Measurements from ENCODE around the gene CORO2B.
"Not testable (repeated sequence)": the region's sequence is repeated elsewhere in the genome, so short reads cannot be mapped to it uniquely, and the experiment has no call there.

The CORO2B gene

GRCh38 chr15:68734881-68735280 is 156.1 kb downstream of the CORO2B start:
- Histone ChIP-seq H3K36me3 (ENCODE audit: control insufficient read depth, insufficient read depth, low read length) (no peaks in the 10 kb centered on the region), H3K27ac (ENCODE audit: insufficient read depth, low read depth, low read length, poor library complexity, severe bottlenecking) (no peak overlapping the region), H3K4me3 (ENCODE audit: insufficient read depth, low read depth, low read length) (no peak overlapping the region), H3K9me3 (ENCODE audit: control insufficient read depth, low read length) (no peaks in the 10 kb centered on the region), H3K27me3 (ENCODE audit: control insufficient read depth, insufficient read depth, low read length, poor library complexity, severe bottlenecking) (no peaks in the 10 kb centered on the region), H3K4me1 (ENCODE audit: control insufficient read depth, insufficient read depth, low read length) (no peaks in the 10 kb centered on the region)

- no peaks in the 10 kb centered on the region for H3K4me1 ChIP-seq (ENCODE audit: control insufficient read depth, insufficient read depth, low read length)
- no peak overlapping the region for H3K4me3 ChIP-seq (ENCODE audit: insufficient read depth, low read depth, low read length)
- no peaks in the 10 kb centered on the region for H3K27me3 ChIP-seq (ENCODE audit: control insufficient read depth, insufficient read depth, low read length, poor library complexity, severe bottlenecking)
- no peaks in the 10 kb centered on the region for H3K9me3 ChIP-seq (ENCODE audit: control insufficient read depth, low read length)
- H3K27ac ChIP-seq (ENCODE audit: insufficient read depth, low read depth, low read length, poor library complexity, severe bottlenecking) = no peak overlapping the region
- no peaks in the 10 kb centered on the region for H3K36me3 ChIP-seq (ENCODE audit: control insufficient read depth, insufficient read depth, low read length)
These were observed 156.8 kb downstream of the CORO2B start for GRCh38 chr15:68735610-68736009.

DNA sequence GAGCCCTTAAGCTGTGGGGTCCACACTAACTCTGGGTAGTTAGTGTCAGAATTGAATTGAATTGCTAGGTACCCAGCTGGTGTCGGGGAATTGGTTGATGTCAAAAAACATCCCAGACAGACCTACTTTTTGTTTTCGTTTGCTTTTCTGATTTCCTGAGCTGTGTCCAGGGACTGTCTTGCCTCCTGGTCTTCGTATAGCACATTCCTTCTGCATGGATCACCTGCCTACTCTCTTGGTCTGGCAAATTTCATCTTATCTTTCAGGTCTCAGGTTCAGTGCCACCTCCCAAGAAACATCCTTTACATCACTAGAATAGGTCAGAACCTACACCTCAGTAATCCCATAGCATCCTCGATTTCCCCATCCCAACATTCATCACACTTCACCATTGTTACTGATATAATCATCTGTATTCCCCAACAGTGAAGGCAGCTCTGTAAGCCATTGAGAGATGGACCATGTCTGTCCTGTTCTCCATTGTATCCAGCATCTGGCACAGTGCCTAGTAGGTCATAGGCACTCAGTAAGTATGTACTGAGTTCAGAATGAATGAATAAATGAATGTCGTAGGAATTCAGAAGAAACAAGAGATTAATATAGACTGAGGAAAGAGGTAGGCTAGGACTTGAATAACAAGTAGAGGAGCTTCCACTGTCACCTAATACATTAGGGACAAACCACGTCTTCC is 160.7 kb downstream of the CORO2B start:
- Histone ChIP-seq H3K9me3 (ENCODE audit: control insufficient read depth, low read length) (no peaks in the 10 kb centered on the region), H3K27me3 (ENCODE audit: control insufficient read depth, insufficient read depth, low read length, poor library complexity, severe bottlenecking) (no peaks in the 10 kb centered on the region), H3K27ac (ENCODE audit: insufficient read depth, low read depth, low read length, poor library complexity, severe bottlenecking) (no peak overlapping the region), H3K36me3 (ENCODE audit: control insufficient read depth, insufficient read depth, low read length) (no peaks in the 10 kb centered on the region), H3K4me3 (ENCODE audit: insufficient read depth, low read depth, low read length) (no peak overlapping the region), H3K4me1 (ENCODE audit: control insufficient read depth, insufficient read depth, low read length) (no peaks in the 10 kb centered on the region)
- 90 to 92% methylated on average over 6 of the region's 6 CpGs for WGBS, 2 experiments

DNA sequence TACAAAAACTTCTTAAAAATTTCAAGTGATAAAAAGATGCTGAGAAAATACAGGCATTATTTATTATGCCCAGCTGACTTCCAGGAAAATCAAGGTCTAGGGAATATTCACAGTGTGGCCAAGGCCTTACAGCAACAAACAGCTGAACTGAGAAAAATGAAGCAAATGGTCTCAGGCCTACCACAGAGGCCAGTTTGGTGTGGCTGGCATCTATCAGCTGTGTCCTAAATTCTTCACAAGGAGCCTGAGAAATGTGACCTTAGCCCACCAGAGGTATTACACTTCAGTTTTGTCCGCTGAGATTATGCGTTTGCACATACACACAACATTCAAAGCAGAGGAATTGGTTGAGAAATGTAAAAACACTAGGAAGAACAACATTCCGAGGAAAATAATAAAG is 164.5 kb downstream of the CORO2B start:
- H3K27me3 ChIP-seq (ENCODE audit: control insufficient read depth, insufficient read depth, low read length, poor library complexity, severe bottlenecking) = no peaks in the 10 kb centered on the region
- H3K9me3 ChIP-seq (ENCODE audit: control insufficient read depth, low read length) = no peaks in the 10 kb centered on the region
- 81 to 96% methylated on average over 3 of the region's 3 CpGs for WGBS, 2 experiments
- H3K36me3 ChIP-seq (ENCODE audit: control insufficient read depth, insufficient read depth, low read length) = no peaks in the 10 kb centered on the region
- no peaks in the 10 kb centered on the region for H3K4me1 ChIP-seq (ENCODE audit: control insufficient read depth, insufficient read depth, low read length)
- no peak overlapping the region for H3K27ac ChIP-seq (ENCODE audit: insufficient read depth, low read depth, low read length, poor library complexity, severe bottlenecking)
- H3K4me3 ChIP-seq (ENCODE audit: insufficient read depth, low read depth, low read length) = no peak overlapping the region

DNA sequence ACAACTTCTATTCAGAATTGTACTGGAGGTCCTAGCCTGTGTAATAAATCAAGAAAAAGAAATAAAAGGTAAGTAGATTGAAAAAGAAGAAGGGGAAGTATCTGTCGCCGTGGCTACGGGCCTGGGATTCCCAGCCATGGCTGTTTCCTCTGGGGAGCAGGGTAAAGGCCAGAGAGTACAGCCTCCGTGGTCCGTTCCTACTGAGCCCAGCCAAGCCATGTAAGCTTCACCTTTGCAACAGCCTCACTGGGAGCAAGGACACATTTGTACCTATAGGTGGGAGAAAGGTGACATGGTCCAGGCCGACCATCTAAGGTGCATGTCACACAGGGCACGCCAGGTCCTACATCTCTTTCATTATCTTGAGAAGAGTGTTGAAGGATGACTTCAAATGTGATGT is 170.6 kb downstream of the CORO2B start:
- Histone ChIP-seq H3K36me3 (ENCODE audit: control insufficient read depth, insufficient read depth, low read length) (no peaks in the 10 kb centered on the region), H3K27ac (ENCODE audit: insufficient read depth, low read depth, low read length, poor library complexity, severe bottlenecking) (no peak overlapping the region)

DNA sequence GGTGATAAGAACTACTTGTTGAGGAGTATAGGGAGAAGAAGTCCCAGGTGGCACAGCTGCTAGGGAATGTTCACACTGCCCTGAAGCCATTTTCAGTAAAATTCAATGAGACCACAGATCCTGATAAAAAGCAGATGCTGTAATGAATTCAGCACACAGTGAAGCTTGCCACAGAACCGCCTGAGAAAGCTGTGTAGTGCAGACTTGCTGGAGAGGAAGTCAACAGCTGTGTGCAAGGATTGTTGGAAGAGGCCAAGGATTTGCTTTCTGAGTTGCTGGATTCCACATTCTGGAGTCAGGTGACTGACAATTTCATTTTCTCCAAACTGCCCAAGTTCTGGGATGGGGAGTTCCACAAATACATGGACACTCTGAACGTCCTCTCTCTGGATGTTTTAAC is 171.0 kb downstream of the CORO2B start:
- Histone ChIP-seq H3K4me1 (ENCODE audit: control insufficient read depth, insufficient read depth, low read length) (no peaks in the 10 kb centered on the region), H3K9me3 (ENCODE audit: control insufficient read depth, low read length) (no peaks in the 10 kb centered on the region), H3K36me3 (ENCODE audit: control insufficient read depth, insufficient read depth, low read length) (no peaks in the 10 kb centered on the region), H3K27me3 (ENCODE audit: control insufficient read depth, insufficient read depth, low read length, poor library complexity, severe bottlenecking) (no peaks in the 10 kb centered on the region), H3K4me3 (ENCODE audit: insufficient read depth, low read depth, low read length) (no peak overlapping the region), H3K27ac (ENCODE audit: insufficient read depth, low read depth, low read length, poor library complexity, severe bottlenecking) (no peak overlapping the region)
- WGBS, 2 experiments = 90 to 92% methylated on average over 2 of the region's 2 CpGs

More for the DNA sequence above, 170.6 kb downstream of the CORO2B start:
- Histone ChIP-seq H3K27me3 (ENCODE audit: control insufficient read depth, insufficient read depth, low read length, poor library complexity, severe bottlenecking) (no peaks in the 10 kb centered on the region), H3K4me3 (ENCODE audit: insufficient read depth, low read depth, low read length) (no peak overlapping the region), H3K9me3 (ENCODE audit: control insufficient read depth, low read length) (no peaks in the 10 kb centered on the region), H3K4me1 (ENCODE audit: control insufficient read depth, insufficient read depth, low read length) (no peaks in the 10 kb centered on the region)
- WGBS, 2 experiments = 84 to 87% methylated on average over 7 of the region's 7 CpGs

GRCh38 chr15:68751622-68752021 is 172.8 kb downstream of the CORO2B start:
- H3K27me3 ChIP-seq (ENCODE audit: control insufficient read depth, insufficient read depth, low read length, poor library complexity, severe bottlenecking) = no peaks in the 10 kb centered on the region

DNA sequence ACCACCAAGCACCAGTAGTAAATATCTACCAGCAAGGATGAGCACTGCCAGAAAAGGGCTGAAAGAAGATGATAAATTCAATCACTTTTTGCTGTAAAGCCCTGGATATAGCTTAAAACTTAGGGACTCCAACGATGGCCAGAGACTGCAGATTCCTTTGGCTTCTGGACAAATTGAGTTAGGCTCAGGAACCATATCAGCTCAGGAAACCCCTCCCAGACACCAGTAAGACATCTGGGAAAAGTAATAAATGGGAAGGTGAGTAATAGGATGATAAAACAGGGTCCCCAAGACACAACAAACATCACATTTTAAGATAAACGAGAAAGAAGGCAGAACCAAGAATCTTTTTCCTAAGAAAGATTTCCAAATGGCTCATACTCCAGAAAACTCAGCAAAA is 176.9 kb downstream of the CORO2B start:
- no peak overlapping the region for H3K4me3 ChIP-seq (ENCODE audit: insufficient read depth, low read depth, low read length)
- WGBS, 2 experiments = 76 to 96% methylated on average over 1 to 2 of the region's 2 CpGs

More at GRCh38 chr15:68751622-68752021, 172.8 kb downstream of the CORO2B start:
- no peaks in the 10 kb centered on the region for H3K9me3 ChIP-seq (ENCODE audit: control insufficient read depth, low read length)
- no peak overlapping the region for H3K4me3 ChIP-seq (ENCODE audit: insufficient read depth, low read depth, low read length)
- no peaks in the 10 kb centered on the region for H3K4me1 ChIP-seq (ENCODE audit: control insufficient read depth, insufficient read depth, low read length)
- H3K27ac ChIP-seq (ENCODE audit: insufficient read depth, low read depth, low read length, poor library complexity, severe bottlenecking) = no peak overlapping the region
- no peaks in the 10 kb centered on the region for H3K36me3 ChIP-seq (ENCODE audit: control insufficient read depth, insufficient read depth, low read length)

DNA sequence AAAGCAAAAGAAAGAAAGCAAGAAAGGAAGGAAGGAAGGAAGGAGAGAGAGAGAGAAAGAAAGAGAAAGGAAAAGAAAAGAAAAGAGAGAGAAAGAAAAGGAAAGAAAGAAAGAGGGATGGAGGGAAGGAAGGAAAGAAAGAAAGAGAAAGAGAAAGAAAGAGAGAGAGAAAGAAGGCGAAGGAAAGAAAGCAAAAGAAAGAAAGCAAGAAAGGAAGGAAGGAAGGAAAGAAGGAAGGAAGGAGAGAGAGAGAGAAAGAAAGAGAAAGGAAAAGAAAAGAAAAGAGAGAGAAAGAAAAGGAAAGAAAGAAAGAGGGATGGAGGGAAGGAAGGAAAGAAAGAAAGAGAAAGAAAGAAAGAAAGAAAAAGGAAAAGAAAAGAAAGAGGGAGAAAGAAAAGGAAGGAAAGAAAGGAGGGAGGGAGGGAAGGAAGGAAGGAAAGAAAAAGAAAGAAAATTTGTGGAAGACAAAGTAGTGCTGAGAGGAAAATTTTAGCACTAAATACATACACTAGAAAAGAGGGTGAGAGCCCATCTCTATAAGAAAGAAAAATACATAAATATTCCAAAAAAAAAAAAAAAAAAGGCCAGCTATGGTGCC is 181.3 kb downstream of the CORO2B start:
- not testable (repeated sequence) for H3K9me3 ChIP-seq (ENCODE audit: control insufficient read depth, low read length); H3K36me3 ChIP-seq (ENCODE audit: control insufficient read depth, insufficient read depth, low read length); H3K27ac ChIP-seq (ENCODE audit: insufficient read depth, low read depth, low read length, poor library complexity, severe bottlenecking); H3K27me3 ChIP-seq (ENCODE audit: control insufficient read depth, insufficient read depth, low read length, poor library complexity, severe bottlenecking); H3K4me1 ChIP-seq (ENCODE audit: control insufficient read depth, insufficient read depth, low read length); H3K4me3 ChIP-seq (ENCODE audit: insufficient read depth, low read depth, low read length)
- WGBS, 2 experiments = 95 to 96% methylated on average over 1 of the region's 1 CpG

More for the DNA sequence above, 176.9 kb downstream of the CORO2B start:
- H3K4me1 ChIP-seq (ENCODE audit: control insufficient read depth, insufficient read depth, low read length) = no peaks in the 10 kb centered on the region
- H3K36me3 ChIP-seq (ENCODE audit: control insufficient read depth, insufficient read depth, low read length) = no peaks in the 10 kb centered on the region
- H3K9me3 ChIP-seq (ENCODE audit: control insufficient read depth, low read length) = no peaks in the 10 kb centered on the region
- H3K27ac ChIP-seq (ENCODE audit: insufficient read depth, low read depth, low read length, poor library complexity, severe bottlenecking) = no peak overlapping the region
- H3K27me3 ChIP-seq (ENCODE audit: control insufficient read depth, insufficient read depth, low read length, poor library complexity, severe bottlenecking) = no peaks in the 10 kb centered on the region

DNA sequence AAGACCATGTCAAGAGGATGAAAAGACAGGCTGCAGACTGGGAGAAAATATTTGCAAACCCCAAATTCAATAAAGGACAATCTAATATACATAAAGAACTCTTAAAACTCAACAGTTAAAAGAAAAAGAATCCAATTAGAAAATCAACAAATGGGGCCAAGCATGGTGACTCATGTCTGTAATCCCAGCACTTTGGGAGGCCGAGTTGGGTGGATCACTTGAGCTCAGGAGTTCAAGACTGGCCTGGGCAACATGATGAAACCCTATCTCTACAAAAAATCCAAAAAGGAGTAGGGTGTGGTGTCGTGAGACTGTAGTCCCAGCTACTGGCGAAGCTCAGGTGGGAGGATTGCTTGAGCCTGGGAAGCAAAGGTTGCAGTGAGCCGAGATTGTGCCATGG is 184.3 kb downstream of the CORO2B start:
- Histone ChIP-seq H3K4me3 (ENCODE audit: insufficient read depth, low read depth, low read length) (no peak overlapping the region), H3K27me3 (ENCODE audit: control insufficient read depth, insufficient read depth, low read length, poor library complexity, severe bottlenecking) (no peaks in the 10 kb centered on the region), H3K4me1 (ENCODE audit: control insufficient read depth, insufficient read depth, low read length) (no peaks in the 10 kb centered on the region), H3K9me3 (ENCODE audit: control insufficient read depth, low read length) (no peaks in the 10 kb centered on the region), H3K27ac (ENCODE audit: insufficient read depth, low read depth, low read length, poor library complexity, severe bottlenecking) (no peak overlapping the region), H3K36me3 (ENCODE audit: control insufficient read depth, insufficient read depth, low read length) (no peaks in the 10 kb centered on the region)
- 83 to 88% methylated on average over 4 of the region's 4 CpGs for WGBS, 2 experiments

Data from ectodermal cell (in vitro differentiated cells).